ENCODE results near the gene SLC22A23.
A peak's percentile ranks its signal among the peaks of the same experiment; 100 is the strongest.

Gene SLC22A23

DNA sequence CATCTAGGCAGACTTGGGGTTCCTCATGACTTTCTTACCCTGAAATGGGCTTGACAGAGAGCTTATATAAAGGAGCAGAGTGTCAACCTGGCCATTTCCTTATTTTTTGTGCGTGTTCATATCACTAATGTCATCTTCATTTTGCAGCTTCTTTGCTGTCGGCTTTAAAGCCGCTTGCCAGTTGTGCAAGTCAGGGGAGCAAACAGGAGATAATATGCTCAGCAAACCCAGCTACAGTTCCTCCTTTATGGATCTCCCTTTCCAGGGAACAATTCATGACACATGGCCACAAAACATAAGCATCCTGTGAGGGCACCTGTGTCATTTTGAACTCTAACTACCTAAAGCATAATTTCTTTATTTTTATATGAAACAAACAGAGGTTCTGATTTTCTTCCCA, 222.9 kb downstream of the SLC22A23 start:
- no peak for DNase-seq

- no peak for DNase-seq
Observed at GRCh38 chr6:3233321-3233720, 223.5 kb downstream of the SLC22A23 start.

GRCh38 chr6:3232017-3232945, 224.6 kb downstream of the SLC22A23 start:
- DNase-seq = no peak

DNA sequence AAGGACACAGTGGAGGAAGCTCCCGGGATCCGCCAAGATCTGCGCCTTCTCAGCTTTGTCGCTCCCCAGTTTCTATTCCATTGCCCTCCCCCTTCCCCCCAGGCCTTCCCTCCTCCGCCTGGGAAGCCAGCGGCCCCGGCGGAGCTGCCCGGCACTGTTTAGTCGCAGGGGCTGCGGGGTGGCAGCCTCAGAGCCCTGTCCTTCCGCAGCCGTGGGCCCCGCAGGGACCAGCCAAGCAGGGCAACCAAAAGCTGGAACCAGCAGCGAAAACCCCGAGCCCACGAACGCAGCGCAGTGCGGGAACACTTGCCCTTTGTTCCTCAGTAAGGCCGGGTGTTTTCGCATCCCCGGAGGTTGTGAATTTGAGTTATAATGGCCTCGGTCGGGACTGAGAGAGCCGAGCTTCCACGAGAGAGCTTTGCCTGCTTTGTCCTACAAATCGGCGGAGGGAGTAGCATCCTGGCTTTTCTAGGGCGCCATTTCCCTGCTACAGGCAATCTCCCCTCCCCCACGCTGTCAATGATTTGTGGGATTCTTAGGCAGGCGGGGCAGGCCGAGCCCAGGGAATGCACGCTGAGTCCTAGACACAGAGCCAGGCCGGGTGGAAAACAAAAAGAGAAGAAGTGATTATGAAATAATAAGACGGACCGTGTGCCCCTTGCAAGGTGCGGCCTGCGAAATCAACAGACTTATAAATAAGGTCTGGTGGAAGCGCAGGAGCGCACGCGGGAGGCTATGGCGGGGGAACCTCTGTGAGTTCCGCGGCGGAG, 225.4 kb downstream of the SLC22A23 start:
- DNase-seq = peak; percentile 75

GRCh38 chr6:3230900-3231246, 226.0 kb downstream of the SLC22A23 start:
- DNase-seq = peak; percentile 73

GRCh38 chr6:3230256-3230882, 226.5 kb downstream of the SLC22A23 start:
- DNase-seq = no peak

GRCh38 chr6:3229566-3230178, 227.2 kb downstream of the SLC22A23 start:
- peak; percentile 53 for DNase-seq

DNA sequence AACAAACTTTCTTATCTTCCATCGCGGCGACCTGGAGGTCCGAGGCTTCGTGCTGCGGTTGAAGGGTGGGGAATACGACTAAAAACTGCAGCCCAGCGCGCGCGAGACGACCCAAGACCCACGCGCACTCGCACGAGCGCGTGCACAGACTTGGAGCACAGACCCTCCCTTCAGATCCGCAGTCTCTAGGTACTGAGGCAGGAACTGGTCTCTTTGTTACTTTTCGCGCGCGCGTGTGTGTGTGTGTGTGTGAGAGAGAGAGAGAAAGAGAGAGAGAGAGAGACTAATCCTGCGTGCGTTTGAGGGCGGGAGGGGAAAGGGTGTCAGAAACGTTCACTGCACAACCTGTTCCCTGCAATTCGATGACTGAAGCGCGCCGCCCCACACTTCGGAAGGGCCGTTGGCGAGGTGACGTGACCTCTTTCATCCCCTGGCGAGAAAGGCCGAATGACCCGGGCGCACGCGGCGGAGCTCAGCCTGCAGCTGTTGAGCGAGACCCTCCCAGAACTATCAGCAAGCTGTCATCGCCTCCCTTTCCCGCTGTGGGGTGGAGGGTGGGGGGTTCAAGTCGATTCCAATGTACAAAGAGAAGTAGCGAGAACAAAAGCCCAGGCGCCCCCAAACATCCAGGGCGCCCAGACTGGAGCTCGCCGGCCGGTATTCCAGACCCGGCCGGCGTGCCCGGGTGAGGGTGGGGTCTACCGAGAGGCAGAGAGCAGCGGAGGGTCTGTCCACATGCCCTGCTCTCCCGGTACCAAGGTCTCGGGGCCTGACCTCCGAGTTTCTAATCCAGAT, 227.9 kb downstream of the SLC22A23 start:
- DNase-seq = peak; percentile 52

GRCh38 chr6:3228046-3228671, 228.7 kb downstream of the SLC22A23 start:
- peak; percentile 52 for DNase-seq

DNA sequence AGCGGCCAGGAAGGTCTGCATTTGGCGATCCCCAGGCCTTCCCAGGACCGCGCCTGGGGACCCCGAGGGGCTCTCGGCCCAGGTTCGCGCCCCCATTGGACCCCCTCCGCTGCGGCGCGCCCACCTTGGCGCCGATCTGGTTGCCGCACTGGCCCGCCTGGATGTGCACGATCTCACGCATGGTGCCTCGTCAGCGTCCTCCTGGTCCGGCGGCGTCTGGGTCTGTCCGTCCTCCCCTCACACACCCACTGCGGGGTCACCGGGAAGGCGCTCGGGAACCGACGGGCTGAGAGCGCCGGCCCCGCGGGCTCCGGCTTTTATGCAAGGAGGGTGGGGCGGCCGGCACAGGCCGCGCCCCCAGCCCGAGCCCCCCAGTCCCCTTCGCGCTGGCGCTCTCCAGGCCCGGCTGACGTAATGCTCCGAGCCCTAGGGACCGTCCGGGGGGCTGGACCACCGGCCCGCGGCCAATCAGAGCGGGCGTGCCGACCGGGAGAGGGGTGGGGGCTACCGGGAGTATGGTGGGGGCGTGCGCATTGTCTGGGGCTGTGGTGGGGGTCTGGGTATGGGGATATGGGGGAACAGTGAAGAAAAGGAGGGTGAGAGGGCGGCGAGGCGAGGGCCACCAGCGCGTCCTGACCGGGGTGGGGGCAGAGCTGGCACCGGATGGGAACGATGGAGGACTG, 229.3 kb downstream of the SLC22A23 start, which contains the start of gene TUBB2B:
TUBB2B (minus strand) TSS at position 291 of the 683 bp plus-strand sequence; CDS start at position 181, 110 bp downstream.
- peak; percentile 83 for DNase-seq

GRCh38 chr6:3226481-3227362, 230.1 kb downstream of the SLC22A23 start:
- DNase-seq = no peak

DNA sequence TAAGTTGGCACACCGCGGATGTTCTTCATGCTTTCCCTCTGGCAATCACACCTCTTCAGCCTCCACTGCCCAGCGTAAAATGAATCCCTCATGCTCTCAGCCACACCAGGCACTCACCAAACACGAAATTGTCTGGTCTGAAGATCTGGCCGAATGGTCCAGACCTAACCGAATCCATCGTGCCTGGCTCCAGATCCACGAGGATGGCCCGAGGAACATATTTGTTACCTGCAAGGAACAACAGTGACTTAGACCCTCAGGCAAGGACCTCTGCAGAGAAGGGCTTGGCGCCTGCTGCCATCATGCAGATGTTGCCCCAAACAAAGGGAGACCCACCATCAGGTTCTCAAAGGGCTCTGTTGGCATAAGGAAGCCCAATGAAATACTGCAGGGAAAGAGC, 230.8 kb downstream of the SLC22A23 start:
- DNase-seq = no peak

- no peak for DNase-seq
Observed at GRCh38 chr6:3222506-3223038, 234.3 kb downstream of the SLC22A23 start.

DNA sequence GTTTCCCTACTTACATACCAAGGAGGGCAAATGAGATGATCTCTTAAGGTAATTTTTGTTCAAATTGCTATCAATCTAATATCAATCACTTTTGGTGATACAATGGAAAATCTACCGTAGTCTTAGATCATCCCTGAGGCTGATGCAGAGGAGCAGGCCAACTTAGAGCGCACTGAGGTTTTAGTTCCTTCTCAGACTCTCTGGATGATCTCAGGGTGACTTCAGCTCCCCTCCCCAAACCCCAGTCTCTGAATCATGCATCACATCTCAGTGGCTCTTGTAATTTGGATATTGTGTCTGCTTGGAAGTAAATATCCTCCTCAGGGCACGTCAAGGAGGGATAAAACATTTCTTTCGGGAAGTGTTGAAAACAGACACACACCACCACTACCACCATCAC, 235.3 kb downstream of the SLC22A23 start:
- no peak for DNase-seq

DNA sequence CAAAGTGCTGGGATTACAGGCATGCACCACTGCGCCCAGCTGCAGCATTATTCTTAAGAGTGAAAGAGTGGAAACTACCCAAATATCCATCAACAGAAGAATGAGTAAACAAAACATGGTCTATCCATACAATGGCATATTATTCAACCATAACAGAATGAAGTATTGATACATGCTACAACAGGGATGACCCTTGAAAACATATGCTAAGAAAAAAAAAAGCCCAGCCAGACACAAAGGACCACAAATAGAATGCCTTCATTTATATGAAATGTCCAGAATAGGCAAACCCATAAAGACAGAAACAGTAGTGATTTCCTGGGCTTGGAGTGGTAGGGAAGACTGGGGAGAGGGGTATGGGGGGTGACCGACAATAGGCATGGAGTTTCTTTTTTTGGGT, 236.5 kb downstream of the SLC22A23 start:
- no peak for DNase-seq
